SKM-1 (cell line): ENCODE results near the gene CAMKK1.

Source experiments
- DNase-seq: peaks from one replicate; lab custom pipeline; 2025; ENCODE audit not compliant: unreplicated experiment; lab: John Stamatoyannopoulos, UW

The CAMKK1 gene

DNA sequence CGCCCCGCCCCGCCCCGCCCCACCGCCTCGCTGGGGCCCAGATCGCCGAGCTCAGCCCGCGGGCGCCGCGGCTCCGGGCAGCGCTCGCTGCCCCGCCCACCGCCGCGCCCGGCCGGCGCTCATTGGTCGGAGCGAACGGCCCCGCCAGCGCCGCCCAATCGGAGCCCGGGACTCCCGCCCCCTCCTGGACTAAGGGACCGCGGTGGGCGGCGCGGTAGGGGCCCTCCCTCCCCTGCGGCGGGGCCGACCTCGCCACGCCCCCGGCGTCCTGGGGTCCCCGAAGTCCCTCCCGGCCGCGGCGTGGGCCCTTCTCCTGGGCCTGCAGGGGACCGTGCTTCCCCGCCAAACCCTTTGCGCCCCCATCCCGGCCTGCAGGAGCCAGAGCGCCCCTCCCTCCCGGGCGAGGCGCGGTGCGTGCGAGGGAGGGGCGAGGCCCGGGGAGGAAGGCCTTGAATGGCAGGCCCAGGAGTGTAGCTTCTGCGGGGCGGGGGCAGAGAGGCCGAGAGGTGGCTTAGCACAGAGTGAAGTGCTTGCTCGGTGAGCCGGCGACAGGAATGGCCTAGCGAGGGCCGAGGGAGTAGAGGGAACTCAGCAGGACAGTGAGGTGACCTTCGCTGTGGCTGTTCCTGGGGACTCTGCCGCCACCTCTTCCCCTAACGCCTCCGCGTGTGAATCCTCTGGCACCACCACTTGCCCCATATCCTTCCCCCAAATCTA is at the start of gene CAMKK1:
CAMKK1 (minus strand) TSS at position 51 of the 717 bp plus-strand sequence. CDS start 7,366 bp downstream, outside the sequence.
- peak; percentile 29 for DNase-seq

DNA sequence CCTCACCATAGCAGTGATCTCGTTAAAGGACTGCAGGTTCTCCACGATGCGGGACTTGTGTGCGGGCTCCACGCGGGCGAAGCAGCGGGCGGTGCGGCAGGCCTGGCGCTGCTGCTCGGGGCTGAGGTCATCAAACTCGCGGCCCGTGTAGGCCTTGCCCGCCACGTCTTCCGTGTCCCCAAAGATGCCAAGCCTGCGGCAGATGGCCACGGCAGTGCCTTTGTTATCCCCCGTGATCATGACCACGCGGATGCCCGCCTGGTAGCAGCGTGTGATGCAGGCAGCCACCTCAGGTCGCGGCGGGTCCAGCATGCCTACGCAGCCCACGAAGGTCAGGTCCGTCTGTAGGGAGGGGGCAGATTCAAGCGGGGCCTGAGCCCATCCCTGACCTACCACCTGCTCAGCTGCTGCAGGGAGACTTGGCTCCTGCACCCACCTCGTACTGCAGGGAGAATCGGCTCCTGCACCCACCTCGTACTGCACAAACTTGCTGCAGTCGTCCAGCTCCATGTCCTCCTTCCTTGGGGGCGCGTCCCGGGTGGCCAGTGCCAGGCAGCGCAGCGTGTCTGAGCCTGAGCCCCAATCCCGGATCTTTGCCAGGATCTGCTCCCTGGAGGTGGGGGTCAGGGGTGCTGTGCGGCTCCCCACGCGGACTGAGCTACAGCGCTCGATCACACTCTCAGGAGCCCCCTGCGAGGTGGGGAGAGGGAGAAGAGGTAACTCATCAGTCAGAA is 48.3 kb upstream of the CAMKK1 start:
- no peak for DNase-seq

DNA sequence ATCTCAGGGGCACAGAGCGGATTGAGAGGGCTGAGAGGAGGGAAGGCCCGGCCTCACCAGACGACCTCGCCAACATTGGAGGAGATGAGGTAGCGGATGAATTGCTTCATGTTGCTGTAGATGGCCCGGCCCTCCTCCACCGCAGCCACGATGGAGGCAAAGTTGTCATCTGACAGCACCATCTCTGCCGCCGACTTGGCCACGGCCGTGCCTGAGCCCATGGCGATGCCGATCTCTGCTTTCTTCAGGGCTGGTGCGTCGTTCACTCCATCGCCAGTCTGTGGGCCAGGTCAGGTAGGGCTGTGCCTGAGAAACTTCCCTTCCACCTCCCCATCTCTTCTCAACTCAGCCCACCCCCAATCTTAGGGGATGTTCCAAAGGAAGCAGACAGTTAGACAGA is 44.5 kb upstream of the CAMKK1 start:
- DNase-seq, result no peak

DNA sequence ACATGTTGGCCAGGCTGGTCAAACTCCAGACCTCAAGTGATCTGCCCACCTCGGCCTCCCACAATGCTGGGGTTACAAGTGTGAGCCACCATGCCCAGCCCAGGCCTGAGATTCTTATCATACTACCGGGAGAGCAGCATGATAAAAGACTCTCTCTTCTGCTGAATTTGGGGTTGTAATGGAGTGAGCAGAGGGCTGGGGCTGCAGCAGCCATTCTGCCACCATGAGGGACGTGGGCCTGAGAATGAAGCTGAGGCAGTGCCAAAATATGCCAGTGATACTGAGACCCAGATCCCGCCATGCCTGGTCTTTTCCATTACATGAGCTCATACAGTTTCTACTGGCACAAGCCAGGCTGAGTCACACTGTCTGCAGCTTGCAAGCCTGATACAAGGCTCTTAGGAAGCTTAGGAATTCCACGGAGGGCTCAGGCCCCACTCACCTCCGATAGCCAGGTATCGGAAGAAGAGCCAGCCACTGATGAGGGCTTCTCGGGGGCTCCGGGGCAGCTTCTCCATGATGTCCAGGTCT is 43.0 kb upstream of the CAMKK1 start:
- no peak for DNase-seq

DNA sequence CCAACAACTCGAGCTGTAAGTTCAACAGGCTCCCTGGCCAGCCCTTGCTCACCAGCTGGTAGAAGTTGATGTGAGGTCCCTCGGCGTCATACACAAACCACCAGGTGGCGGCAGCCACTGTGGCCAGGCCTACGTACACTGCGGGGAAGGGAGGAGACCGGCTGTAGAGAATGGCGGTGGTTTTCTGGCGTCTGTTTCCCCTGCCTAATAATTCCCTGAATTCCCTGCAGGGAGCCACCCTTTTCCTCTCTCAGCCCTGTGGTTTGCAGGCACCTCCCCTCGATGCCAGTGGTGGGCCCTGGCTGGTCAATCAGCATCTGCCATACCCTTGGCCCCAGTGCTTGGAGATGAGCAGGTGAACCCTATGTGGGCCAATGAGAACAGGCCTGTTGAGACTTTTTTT is 42.3 kb upstream of the CAMKK1 start:
- no peak for DNase-seq

DNA sequence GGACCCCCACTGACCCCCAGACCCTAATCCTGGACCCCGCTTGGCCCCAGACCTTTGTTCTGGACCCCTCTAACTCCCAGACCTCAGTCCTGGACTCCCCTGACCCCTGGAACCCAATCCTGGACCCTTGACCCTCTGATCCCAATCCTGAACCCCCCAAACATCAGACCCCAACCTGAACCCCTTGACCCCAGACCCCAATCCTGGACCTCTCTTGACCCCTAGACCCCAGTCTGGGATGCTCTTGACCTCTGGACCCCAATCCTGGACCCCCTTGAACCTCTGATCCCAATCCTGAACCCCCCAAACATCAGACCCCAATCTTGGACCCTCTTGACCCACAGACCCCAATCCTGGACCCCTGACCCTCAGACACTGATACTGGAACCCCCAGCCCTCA is 36.9 kb upstream of the CAMKK1 start:
- DNase-seq, result no peak

DNA sequence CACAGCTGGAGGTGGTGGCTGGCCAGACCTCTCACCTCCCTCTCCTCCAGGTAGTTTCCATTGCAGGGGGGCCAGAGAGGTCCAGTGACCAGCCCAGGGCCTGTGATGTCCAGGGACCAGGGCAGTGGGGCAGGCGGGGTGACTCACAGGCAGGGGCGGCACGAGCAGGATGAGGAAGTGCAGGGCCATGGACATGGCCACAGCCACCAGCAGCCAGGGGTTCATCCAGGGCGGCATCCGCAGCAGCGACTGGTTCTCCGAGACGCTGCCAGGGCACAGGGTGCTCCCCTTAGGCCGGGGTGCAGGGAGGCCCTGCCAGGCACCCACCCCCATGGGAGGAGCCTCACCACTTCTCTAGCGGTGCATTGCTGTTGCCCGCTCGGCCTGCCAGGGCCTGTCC is 36.3 kb upstream of the CAMKK1 start:
- no peak for DNase-seq

DNA sequence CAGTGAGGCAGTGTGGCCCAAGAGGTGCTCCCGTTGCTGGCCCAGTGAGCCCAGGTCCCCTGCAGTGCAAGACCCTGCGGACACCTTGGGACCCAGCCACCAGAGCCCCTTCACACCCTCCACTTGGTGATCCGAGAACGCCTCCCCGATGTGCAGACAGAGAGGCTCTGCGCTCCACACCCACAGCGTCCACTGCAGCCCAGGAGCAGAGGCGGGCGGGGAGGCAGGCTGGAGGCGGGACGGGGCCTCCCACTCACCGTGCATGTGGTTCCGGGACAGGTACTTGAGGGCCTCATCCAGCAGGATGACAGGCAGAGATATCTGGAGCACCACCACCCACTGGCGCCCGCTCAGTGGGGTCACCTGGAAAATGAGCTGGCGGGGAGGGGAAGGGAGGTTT is 35.6 kb upstream of the CAMKK1 start:
- no peak for DNase-seq

DNA sequence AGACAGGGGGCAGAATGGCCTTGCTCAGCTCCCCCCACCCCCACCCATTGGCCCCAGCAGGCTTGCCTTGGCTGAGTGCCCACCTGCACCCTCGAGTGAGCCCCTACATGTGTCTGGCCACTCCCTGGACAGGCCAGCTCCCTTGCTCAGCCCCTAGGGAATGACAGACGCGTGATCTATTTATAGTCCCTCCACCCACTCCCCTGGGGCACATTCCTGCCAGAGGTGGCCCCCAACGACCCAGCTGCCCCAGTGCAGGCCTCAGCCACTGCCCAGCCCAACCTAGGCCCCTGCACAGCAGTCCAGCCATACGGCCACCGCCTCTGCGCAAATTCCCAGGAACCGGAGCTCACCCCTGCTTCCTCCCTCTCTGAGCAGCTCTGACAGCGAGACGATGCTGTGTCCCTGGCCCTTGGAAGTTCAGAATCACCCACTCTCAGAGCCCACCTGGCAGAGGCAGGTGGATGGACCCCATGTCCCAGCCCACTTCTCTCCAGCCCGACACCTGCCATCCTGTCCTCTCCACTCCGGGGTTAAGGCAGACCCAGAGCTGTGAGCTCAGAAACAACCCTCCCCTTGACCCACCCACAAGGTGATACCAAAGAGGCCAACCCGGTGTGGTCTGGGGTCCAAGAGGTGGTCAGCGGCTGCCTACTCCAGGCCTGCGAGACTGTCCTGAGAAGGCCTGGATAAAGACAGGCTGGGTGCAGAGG is 34.9 kb upstream of the CAMKK1 start:
- no peak for DNase-seq

DNA sequence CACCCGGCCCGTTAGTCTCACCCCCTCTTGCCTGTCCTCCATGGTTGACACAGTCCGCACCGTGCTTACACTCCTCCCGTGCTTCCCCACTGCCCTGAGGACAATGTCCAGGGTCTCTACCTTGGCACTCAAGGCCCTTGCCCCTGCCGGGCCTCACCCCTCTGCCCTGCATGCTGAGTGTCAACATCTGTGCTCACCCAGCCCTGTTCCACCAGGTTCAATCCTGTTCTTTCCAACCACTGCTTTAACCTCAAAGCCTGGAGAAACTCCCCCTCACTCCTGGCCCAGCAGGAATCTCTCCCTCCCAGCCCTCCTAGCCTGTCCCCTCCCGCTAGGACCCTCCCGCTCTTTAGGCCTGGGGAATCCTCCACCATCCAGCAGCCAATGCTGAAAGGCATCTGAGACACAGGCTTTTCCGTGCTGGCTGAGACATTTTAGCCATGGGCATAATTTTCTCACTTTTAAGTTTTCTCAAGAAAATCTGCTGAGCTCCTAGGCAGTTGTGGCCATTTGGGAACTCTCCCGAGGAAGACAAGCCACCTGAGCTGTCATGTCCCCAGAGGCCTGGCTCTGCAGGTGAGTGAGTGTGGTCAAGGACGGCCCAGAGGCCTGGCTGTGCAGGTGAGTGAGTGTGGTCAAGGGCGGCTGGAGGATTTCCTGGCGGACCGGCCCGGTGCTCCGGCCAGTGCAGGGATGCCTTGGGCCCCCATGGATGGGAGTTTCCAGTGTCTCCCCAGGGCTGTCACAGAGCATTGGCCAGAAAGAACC is 34.2 kb upstream of the CAMKK1 start:
- DNase-seq, result no peak

DNA sequence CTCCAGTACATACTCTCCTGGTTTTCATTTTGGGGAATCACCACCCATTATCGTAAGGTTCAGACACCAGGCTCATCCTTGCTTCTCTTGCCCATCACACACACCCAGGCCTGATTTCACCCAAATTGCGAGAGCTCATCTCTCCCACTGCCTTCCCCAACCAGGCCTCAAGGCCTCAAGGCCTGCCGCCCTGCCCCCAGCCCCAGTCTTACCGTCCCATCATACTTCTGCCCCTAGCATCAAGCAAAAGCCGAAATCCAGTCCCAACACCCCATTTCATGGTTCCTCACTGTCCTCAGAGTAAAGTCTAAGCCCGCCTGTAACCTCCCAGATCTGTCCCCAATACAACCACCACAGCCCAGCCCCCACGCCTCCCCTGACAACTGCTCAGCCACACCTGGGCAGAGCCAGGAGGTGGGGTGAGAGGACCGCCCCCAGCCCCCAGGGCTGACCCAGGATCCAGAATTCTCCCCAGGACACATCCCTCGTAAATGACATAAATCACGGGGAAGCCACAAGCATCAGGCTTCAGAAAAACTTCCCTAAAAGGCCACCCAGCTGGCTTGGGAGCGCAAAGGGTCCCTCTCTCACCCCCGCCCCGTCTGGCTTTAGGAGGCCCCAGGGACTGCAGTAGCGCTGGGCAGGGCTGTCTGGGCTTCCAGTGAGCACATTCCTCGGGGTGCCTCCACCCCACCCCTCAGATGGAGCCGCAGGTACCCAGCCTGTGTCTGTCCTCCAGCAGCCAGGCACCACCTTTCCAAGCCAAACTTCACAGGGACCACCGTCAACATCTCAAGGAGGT is 33.0 kb upstream of the CAMKK1 start:
- DNase-seq, result no peak

DNA sequence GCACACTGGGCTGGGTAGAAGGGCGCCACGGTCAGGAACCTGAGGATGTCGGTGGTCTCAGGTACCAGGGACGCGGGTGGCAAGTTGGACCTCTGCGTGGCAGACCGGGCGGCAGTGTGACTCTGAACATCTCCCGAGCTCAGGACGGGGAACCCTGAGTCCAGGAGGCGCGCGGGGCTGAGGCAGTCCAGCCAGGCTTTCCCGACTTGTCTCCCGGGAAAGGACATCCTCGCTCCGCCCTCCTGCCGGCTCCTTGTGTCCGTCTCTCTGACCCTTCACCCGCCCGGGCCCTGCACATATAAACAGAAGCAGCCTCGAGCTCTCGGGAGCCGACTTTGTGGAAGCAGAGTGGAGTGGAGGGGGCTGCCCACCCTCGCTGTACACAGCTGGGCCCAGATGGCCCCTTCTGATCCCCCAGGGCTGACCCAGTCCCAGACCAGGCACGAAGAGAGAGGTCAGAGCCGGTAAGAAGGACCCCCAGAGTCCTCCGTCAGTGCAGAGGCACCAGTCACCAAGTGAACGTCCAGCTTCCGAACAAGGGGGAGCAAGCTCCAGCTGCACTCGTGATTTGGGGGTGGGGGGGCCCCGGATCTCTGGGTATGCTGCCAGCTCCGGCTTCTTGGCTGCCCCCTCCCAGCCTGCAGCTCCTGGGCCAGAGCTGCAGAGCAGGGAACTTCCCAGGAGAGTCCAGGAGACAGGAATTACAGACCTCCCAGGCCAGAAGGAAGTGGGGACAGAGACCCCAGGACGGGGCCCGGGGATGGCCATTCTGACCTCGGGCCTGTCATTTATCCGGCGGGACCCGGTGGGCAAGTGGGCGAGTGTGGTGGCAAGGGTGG is 31.9 kb upstream of the CAMKK1 start:
- no peak for DNase-seq

DNA sequence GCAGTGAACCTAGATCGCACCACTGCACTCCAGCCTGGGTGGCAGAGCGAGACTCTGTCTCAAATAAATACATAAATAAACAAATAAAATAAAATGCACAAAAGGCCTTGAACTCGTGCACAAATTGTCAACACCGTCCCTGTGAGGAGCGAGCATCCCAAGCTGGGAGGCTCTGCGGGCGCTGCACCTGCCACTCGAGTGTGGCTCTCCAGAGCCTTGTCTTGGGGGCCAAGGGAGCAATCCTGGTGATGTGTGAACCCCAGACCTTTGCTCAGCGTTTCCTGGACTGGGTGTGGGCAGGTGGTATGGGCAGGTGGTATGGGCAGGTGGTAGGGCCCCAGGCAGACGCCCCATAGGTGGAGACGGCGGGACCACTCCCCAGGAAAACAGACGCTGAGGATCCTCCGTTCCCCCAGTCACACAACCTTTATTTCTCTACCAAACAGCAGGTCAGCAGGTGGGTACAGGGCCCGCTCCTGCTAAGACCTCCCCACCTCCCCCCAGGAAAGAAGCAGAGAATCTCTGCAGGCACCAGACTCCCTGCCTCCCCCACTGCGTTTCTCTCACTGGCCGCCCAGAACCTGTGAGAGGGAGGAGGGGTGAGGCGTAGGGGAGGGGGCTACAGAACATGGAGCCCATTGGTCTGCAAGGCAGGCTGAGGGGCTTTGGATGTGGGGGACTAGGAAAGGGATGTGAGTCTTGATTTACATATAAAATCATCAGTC is 30.8 kb upstream of the CAMKK1 start:
- DNase-seq, result no peak

DNA sequence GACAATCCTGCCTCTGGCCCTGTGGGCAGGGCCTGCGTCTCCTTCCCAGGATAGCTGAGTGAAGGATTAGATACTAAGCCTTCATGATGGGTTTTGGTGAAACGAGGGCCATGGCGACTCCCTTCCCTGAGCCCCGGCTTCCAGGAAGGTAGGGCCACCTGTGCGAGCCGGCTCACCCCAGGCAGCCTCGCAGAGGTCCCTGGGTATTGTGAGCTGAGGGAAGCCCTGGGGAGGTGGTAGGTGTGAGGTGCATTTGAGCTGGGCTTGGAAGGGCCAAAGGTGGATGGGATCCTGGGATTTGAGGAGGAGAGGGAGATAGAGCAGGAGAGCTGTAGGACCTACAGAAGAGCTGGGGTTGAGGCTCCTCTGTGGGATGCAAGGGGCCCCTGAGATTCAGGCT is 29.9 kb upstream of the CAMKK1 start:
- no peak for DNase-seq

DNA sequence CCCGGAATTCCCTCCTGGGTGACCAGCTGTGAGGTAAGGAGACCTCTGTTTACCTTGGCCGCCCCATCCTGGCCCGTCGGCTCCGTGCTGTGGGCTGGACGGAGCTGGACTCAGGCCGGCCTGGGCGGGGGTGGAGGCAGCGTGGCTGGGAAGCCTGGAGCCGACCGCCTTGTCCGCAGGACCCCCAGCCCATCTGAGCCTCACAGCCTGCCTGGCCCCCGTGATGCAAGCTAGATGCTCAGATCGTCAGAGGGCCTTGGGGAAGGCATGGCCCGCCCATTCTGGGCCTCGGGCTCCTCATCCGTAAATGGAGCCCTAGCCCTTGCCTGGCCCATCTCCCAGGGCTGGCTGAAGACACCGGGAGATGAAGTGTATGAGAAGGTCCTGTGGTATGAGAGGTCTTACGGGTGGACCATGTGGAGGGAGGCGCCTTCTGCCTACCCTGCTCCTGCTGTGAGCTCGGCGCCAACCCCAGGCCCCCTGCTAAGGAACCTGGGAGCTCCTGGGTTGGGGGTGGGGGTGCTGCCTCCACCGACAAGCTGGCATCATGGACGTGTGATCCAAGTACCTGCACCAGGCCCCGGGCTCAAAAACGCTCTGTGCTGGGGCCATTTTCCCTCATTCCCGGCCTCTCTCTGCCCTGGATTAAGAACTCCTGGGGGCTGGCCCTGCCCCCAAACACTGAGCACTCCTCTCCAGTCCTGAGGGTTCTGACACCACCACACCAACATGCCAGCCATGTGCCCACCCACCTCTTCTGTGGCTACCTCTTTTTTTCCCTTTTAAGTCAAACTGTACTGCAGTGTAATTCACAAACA is 28.9 kb upstream of the CAMKK1 start:
- no peak for DNase-seq

DNA sequence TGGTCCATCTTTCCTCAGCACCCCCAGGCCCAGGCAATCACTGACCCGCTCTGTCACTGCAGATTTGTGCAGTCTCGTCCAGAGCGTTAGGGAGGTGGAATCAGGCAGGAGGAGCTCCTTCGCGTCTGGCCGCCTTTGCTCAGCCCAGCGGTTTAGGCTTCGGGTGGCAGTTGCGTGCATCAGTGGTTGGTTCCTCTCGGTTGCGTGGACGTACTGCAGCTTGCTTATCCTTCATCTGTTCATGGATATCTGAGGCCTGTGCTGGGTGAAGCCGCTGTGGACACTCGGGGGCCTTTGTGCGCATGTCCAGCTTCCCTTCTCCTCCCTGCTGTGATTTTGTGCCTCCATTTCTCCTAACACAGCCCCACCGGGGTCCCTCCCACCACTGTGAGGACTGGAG is 28.2 kb upstream of the CAMKK1 start:
- DNase-seq, result no peak

DNA sequence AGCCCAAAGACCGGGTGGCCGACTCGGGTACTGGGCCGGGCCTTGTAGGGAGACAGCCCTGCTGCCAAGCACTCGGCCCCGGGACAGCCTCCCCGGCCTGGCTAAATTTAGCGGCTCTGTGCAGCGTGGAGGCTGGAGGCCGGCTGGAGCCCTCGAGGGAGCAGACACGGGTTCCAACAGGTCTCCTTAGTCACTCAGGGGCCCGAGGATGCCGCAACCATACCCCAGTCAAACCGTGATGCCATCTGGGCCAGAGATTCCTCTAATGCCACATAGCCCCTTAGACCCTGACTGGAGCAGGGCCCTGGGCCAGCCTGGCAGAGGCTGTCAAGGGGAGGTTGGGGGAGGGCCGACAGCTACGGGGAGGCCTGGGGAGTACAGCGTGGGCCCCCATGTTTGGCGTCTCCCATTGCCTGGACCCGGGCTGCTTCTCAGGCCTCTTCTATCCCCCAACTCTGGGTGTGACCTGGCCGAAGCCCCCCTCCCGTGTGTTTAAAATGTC is 26.3 kb upstream of the CAMKK1 start:
- DNase-seq, result no peak
